Measurements from ENCODE around the gene ARID5B.
"Not testable (repeated sequence)": the region's sequence is repeated elsewhere in the genome, so short reads cannot be mapped to it uniquely, and the experiment has no call there.

Gene ARID5B

GRCh38 chr10:61900829-61901792, at the start of gene ARID5B:
ARID5B (plus strand) TSS chr10:61901699; CDS start chr10:61901710, 11 bp downstream.
- DNase-seq (ENCODE audit: low read depth in 2 of 2, low spot score in 1 of 2) = no peak

DNA sequence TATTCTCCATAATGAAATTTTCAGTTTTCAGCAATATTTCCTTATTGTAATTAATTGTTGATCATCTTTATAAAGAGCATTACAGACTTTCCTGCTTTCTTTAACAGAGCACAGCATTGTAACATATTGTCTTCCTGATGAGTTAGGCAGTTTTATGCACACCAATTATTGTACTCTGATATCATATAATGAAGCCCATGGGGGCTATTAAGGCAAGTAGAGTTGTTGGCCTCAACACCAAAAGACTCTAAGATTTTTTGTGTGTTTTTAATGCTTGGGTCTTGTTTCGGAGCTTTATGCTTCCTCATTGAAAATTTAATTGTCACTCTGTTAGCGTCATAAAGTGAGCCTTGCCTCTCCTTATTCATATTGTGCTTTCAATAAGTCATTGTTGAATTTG, 49.2 kb upstream of the ARID5B start:
- DNase-seq (ENCODE audit: low read depth in 2 of 2, low spot score in 1 of 2) = no peak

- DNase-seq (ENCODE audit: low read depth in 2 of 2, low spot score in 1 of 2) = no peak
Measured at GRCh38 chr10:61855771-61856170, 45.7 kb upstream of the ARID5B start.

GRCh38 chr10:61857746-61858145, 43.8 kb upstream of the ARID5B start:
- no peak for DNase-seq (ENCODE audit: low read depth in 2 of 2, low spot score in 1 of 2)

DNA sequence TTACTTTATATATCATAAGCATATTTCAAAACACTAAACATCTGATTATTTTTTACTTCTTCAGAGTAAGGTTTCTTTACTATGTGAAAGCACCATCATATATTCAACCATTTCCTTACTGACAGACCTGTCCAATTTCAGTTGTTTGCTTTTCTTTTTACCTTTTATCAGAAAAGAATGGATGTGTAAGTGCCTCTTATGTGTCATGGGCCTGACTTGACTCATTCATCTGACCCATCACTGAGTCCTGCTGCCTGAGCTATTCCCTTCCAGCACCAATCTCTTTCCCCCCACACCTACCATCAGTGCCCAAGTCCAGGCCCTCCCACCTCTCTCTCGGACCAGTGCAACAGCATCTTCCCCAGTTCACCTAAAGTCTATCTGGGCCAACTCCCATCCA, 41.7 kb upstream of the ARID5B start:
- DNase-seq (ENCODE audit: low read depth in 2 of 2, low spot score in 1 of 2) = no peak

- no peak for DNase-seq (ENCODE audit: low read depth in 2 of 2, low spot score in 1 of 2)
Measured at GRCh38 chr10:61860964-61861758, 40.3 kb upstream of the ARID5B start.

- DNase-seq (ENCODE audit: low read depth in 2 of 2, low spot score in 1 of 2) = no peak
Measured at GRCh38 chr10:61863981-61864380, 37.5 kb upstream of the ARID5B start.

DNA sequence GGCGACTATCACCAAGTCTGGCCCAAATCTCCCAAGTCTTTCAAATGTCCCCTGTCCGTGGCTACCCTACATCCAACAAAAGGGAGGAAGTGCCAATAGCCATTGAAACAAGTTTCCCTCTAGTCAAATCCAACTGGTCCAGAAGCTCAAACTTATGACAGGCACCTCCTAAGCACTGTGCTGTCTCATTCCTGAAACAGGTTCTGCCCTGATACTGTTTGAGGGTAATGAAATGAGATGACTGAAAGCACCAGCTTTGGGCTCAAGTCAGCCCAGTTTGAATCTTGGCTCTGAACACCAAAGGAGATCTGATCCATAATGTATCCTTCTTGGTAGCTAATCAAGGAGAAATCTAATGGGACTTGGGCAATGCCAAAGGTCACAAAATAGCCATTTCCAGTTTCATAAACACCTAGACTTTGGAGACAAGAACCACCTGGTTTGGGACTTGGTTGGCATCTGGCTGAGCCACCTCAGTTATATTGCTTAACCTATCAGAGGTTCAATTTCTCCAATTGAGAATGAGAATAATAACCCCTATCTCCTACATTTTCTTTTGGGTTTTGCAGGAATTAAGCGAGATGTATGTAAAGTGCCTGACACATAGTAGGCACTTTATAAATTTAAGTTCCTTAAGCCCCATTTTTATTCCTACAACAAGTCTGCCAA, 34.7 kb upstream of the ARID5B start:
- no peak for DNase-seq (ENCODE audit: low read depth in 2 of 2, low spot score in 1 of 2)

- not testable (repeated sequence) for DNase-seq (ENCODE audit: low read depth in 2 of 2, low spot score in 1 of 2)
Measured at GRCh38 chr10:61867374-61867773, 34.1 kb upstream of the ARID5B start.

DNA sequence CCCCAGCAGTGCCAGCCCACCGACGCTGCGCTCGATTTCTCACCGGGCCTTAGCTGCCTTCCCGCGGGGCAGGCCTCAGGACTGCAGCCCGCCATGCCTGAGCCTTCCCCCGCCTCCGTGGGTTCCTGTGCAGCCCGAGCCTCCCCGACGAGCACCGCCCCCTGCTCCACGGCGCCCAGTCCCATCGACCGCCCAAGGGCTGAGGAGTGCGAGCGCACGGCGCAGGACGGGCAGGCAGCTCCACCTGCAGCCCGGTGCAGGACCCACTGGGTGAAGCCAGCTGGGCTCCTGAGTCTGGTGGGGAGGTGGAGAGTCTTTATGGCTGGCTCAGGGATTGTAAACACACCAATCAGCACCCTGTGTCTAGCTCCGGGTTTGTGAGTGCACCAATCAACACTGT, 33.7 kb upstream of the ARID5B start:
- DNase-seq (ENCODE audit: low read depth in 2 of 2, low spot score in 1 of 2) = peak in 1 of 2 donors; percentile 30

- DNase-seq (ENCODE audit: low read depth in 2 of 2, low spot score in 1 of 2) = no peak
Measured at GRCh38 chr10:61869041-61869675, 32.3 kb upstream of the ARID5B start.

- DNase-seq (ENCODE audit: low read depth in 2 of 2, low spot score in 1 of 2) = no peak
Measured at GRCh38 chr10:61869774-61870525, 31.5 kb upstream of the ARID5B start.

GRCh38 chr10:61870526-61870895, 31.0 kb upstream of the ARID5B start:
- DNase-seq (ENCODE audit: low read depth in 2 of 2, low spot score in 1 of 2) = no peak

DNA sequence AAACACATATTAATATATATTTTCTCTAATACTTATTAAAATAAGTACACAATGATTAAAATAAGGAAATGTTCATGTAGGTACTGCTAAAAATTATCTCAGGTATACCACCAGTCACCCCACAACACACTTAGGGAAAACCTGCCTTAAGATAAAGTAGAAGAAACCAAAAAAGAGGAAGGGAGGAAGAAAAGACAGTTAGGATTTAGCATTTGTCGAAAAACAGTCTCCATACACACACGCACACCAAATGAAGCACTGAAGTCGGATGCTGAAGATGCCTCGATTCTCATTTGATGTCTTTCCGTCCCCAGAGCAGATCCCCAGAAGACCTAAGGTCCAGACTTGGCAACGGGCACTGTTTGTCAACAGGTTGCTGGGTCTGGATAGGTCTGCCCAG, 30.0 kb upstream of the ARID5B start:
- no peak for DNase-seq (ENCODE audit: low read depth in 2 of 2, low spot score in 1 of 2)

- no peak for DNase-seq (ENCODE audit: low read depth in 2 of 2, low spot score in 1 of 2)
Measured at GRCh38 chr10:61877887-61878739, 23.4 kb upstream of the ARID5B start.

GRCh38 chr10:61878740-61879068, 22.8 kb upstream of the ARID5B start:
- DNase-seq (ENCODE audit: low read depth in 2 of 2, low spot score in 1 of 2) = no peak

DNA sequence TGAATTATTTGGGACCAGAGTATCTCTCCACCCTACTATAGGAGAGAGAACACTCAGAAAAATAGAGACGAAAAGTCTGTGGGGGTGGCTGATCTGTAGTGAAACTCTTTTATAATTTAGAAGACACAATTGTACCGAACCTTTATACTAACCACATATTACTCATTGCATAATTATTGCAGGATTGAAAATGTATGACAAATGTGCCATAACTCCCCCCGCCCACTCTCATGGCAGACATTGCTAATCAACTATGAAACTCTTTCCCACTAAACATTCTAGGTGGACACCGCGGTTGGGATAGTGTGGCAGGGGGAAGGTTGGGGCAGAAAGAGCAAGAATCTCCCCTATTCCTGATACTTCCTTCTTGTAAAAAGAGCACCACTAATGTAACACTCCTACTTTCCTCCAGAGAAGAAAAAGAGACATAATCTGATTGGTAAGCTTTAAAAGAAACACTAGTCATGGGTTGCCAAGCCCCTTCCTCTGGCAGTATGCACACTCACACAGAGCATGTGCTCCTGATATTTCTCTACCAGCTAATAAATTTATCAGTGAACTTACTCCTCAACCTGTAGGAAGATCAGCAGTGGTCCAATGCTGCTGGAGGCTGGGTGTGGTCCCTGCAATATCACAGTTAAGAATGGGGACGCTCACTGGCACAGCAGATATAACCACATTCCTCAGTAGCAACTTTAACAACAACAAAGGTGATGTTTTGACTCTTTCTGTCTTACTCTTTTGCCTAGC, 18.7 kb upstream of the ARID5B start:
- DNase-seq (ENCODE audit: low read depth in 2 of 2, low spot score in 1 of 2) = no peak

DNA sequence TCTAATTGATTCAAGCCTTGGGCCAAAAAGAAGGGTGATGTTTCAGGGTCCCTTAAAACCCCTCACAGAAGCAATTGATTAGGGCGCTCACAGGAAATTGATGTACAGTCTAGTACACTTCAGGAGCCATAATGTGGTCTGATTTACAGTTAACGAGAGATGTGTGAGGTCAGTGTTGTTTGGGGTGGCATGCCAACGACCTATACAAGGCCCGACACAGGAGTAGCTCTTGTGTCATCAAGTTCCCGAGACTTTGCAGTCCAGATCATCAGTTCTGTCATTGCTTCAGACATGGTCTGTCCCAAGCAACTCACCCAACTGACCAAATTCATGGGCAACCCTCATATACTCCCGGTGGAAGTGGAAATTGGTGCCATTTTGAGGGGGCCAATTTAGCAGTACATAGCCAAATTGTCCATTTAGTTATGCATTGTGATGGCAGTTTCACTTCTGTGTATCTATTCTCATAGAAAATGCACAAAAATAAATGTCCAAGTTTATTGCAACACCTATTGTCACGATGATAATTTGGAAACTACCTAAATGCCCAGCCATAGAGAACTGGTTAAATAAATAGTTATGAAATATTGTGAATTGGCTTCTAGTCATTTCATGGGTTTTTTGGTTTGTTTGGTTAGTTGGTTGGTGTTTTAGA, 18.0 kb upstream of the ARID5B start:
- DNase-seq (ENCODE audit: low read depth in 2 of 2, low spot score in 1 of 2) = no peak

Data from stimulated activated CD8-positive, alpha-beta memory T cell treated with anti-CD3 and anti-CD28 coated beads, Interleukin-4, amount 100 ng/mL, for 4 hours (primary cell).